H1 (cell line): ENCODE data around the gene ICOSLG. TPM values are rescaled to one million over a fixed set of nuclear protein-coding genes. Genes with fewer than 3 reads are reported as not detected.

Experiments used
- ATF3 ChIP-seq: IDR thresholded peaks from 2 replicates; pipeline ENCODE4 v1.6.1; 2011; ENCODE audit warnings: low read depth, mild to moderate bottlenecking, low read length; ENCODE audit not compliant: insufficient read depth
- BACH1 ChIP-seq: IDR thresholded peaks from 2 replicates; pipeline ENCODE4 v1.6.1; 2012; ENCODE audit warnings: low read length, improper control_type of control experiment
- BRCA1 ChIP-seq: IDR thresholded peaks from 2 replicates; pipeline ENCODE4 v1.6.1; 2012; ENCODE audit warnings: low read depth, low read length, improper control_type of control experiment
- HDAC6 ChIP-seq: IDR thresholded peaks from one replicate; pipeline ENCODE4 v1.7.1; 2012; ENCODE audit warnings: low read depth, mild to moderate bottlenecking, inconsistent platforms, low read length, moderate library complexity
- TAF1 ChIP-seq: IDR thresholded peaks from 2 replicates; pipeline ENCODE4 v1.6.1; 2011; ENCODE audit warnings: mild to moderate bottlenecking, low read depth, low read length
- TEAD4 ChIP-seq: IDR thresholded peaks from 2 replicates; pipeline ENCODE4 v1.6.1; 2012; ENCODE audit warnings: low read depth, low read length, inconsistent platforms, mixed read lengths
- polyA plus RNA-seq, 7 experiments: library from polyadenylated mRNA; depleted of rRNA in 3 of 7; stranded (reverse) in 5 of 7; unstranded in 2 of 7; fragments of >200 nt in 5 of 7; fragments of 200-250 nt in 2 of 7; gene quantifications; 1 replicate in 5 of 7; 2 replicates in 1 of 7; 4 replicates in 1 of 7; pipeline versions ENCODE4 v1.2.1 to v1.2.3, GENCODE V29; 2011 to 2013; ENCODE audit warnings: missing spikeins in 2 of 7, mixed read lengths in 2 of 7
- total RNA-seq: library from RNA; stranded (reverse); fragmentation: NEBNext Ultra II Directional; extraction: Animal tissue kit (Norgen Biotek cat#: 25700); gene quantifications from 2 replicates; pipeline ENCODE4 v1.2.1, GENCODE V29; 2021

Gene ICOSLG
- total and polyA plus RNA-seq, 2 of the 8 experiments (the other 6 are each of a cell fraction or from before 2014, with no cell fraction given), result 2.3 to 5.5 TPM

DNA sequence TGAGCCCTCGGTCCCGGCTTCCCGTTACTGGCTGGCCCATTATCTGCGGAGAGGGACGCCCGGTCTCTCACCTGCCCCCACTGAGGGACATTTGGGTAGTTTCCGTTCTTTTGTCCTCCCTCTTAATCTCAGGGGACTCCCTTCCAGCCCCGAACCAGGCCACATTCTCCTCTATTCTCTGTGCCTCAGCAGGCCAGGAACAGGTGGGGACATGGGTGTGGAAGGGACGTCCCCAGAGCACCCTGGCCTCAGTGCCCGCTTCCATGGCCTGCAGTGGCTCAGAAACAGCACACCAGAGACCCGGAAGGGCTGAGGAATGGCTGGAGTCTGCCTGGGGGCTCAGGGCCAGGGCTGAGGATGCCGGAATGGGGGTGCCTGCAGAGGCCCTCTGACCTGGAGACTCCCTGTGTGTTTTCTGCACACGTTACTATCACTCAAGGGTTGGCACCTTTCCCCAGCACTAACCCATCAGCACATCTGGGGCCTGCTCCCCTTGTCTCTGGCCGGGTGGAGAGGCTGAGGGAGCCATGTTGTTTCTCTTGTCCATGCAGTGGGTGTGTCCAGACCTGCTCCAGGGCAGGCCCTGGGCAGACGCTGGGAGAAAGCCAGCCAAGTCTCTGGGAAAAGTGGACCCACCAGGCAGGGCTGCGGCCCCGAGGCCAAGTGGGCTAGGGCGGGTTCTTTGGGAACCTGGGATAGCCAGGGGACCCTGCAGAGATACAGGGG is 31.0 kb upstream of the ICOSLG start (continued):
- no peak for TF ChIP-seq ATF3
- TF ChIP-seq BRCA1, result no peak
- TF ChIP-seq TEAD4, result no peak
- no peak for TF ChIP-seq HDAC6
- TF ChIP-seq BACH1, result no peak
- TF ChIP-seq TAF1, result no peak
- TF ChIP-seq, all 59 proteins: peak for 0
